H1 (cell line): ENCODE measurements around the gene TNXB. TPM values are rescaled to one million over a fixed set of nuclear protein-coding genes. Genes with fewer than 3 reads are reported as not detected.
A peak's percentile ranks its signal among the peaks of the same experiment; 100 is the strongest.

Experiments used
- CTCF ChIA-PET: fragments of 300-600 bp; sonication (Branson Sonifier 250); formaldehyde crosslinking; loops from one replicate; lab custom pipeline; 2021; ENCODE audit not compliant: partially characterized antibody; lab: Charles Lee
- POLR2A ChIA-PET: fragments of 300-600 bp; sonication (Branson Sonifier 250); formaldehyde crosslinking; loops from one replicate; lab custom pipeline; 2021; ENCODE audit warnings: inconsistent platforms; ENCODE audit not compliant: partially characterized antibody; lab: Charles Lee
- DNase-seq, 2 experiments: peaks; one replicate each; pipeline versions ENCODE4 v3.0.0 to v3.0.0-alpha.2; 2010 to 2022; ENCODE audit warnings: low spot score in 2 of 2, low read depth in 1 of 2, mixed read lengths in 1 of 2
- FAIRE-seq: peaks from 2 replicates; lab custom pipeline; 2011; peaks lifted over from hg19 to GRCh38; lab: Jason Lieb, UNC
- H2AFZ ChIP-seq: 2 replicates; pipeline ENCODE4 v1.8.1; 2012; ENCODE audit warnings: low read length, inconsistent platforms
- H2AK5ac ChIP-seq: 2 replicates; pipeline ENCODE4 v1.6.1; 2013; ENCODE audit warnings: low read depth, low read length
- H2BK120ac ChIP-seq: replicated peaks from 2 replicates; pipeline ENCODE3; 2013; ENCODE audit warnings: low read depth, low read length, inconsistent platforms
- H2BK12ac ChIP-seq: 2 replicates; pipeline ENCODE4 v1.6.1; 2013; ENCODE audit warnings: low read depth, low read length
- H2BK15ac ChIP-seq: 2 replicates; pipeline ENCODE4 v1.6.1; 2013; ENCODE audit warnings: low read length
- H2BK20ac ChIP-seq: 2 replicates; pipeline ENCODE4 v1.6.1; 2013; ENCODE audit warnings: low read length
- H2BK5ac ChIP-seq: 2 replicates; pipeline ENCODE4 v1.6.1; 2013; ENCODE audit warnings: low read depth, low read length
- H3K14ac ChIP-seq: 2 replicates; pipeline ENCODE4 v1.6.1; 2013; ENCODE audit warnings: inconsistent platforms; ENCODE audit not compliant: insufficient read length
- H3K18ac ChIP-seq: 2 replicates; pipeline ENCODE4 v1.6.1; 2013; ENCODE audit warnings: low read length; ENCODE audit errors: extremely low read depth
- H3K23ac ChIP-seq: 2 replicates; pipeline ENCODE4 v1.6.1; 2013; ENCODE audit warnings: inconsistent platforms; ENCODE audit not compliant: insufficient read length
- H3K23me2 ChIP-seq: 2 replicates; pipeline ENCODE4 v1.6.1; 2013; ENCODE audit warnings: low read depth, low read length
- H3K27ac ChIP-seq: 2 replicates; pipeline ENCODE4 v1.6.1; 2011; ENCODE audit warnings: low read depth, low read length, inconsistent platforms
- H3K27me3 ChIP-seq, 4 experiments: replicated peaks in 1 of 4; 1 replicate in 1 of 4; 2 replicates in 3 of 4; pipeline versions ENCODE4 v1.6.1 to v1.8.1; 2011 to 2013; ENCODE audit warnings: low read length in 3 of 4, mild to moderate bottlenecking in 3 of 4, inconsistent platforms in 2 of 4, mixed read lengths in 2 of 4, moderate library complexity in 1 of 4; ENCODE audit not compliant: control insufficient read depth in 3 of 4, insufficient read depth in 3 of 4; ENCODE audit errors: extremely low read depth in 1 of 4
- H3K36me3 ChIP-seq, 4 experiments: 2 replicates each; pipeline versions ENCODE4 v1.6.1 to v1.8.1; 2011 to 2013; ENCODE audit warnings: mild to moderate bottlenecking in 4 of 4, low read length in 3 of 4, moderate library complexity in 2 of 4, control low read depth in 1 of 4, inconsistent platforms in 1 of 4; ENCODE audit not compliant: insufficient read depth in 4 of 4, control insufficient read depth in 2 of 4
- H3K4ac ChIP-seq: replicated peaks from 2 replicates; pipeline ENCODE3; 2013; ENCODE audit warnings: low read length, low read depth, mixed read lengths, inconsistent platforms; ENCODE audit not compliant: insufficient read length
- H3K4me1 ChIP-seq, 4 experiments: replicated peaks in 1 of 4; 1 replicate in 1 of 4; 2 replicates in 3 of 4; pipeline versions ENCODE4 v1.6.1 to v1.8.1; 2011 to 2013; ENCODE audit warnings: low read length in 3 of 4, inconsistent platforms in 2 of 4, mixed read lengths in 1 of 4; ENCODE audit not compliant: insufficient read depth in 4 of 4, control insufficient read depth in 3 of 4
- H3K4me2 ChIP-seq, 2 experiments: 2 replicates each; pipeline versions ENCODE4 v1.6.1 to v1.8.1; 2011 to 2013; ENCODE audit warnings: low read depth in 2 of 2, low read length in 2 of 2, control low read depth in 1 of 2, inconsistent platforms in 1 of 2, mild to moderate bottlenecking in 1 of 2; ENCODE audit not compliant: insufficient read depth in 1 of 2
- H3K4me3 ChIP-seq, 4 experiments: fragments of 200-600, 300-600 bp in 1 of 4; sonication (generic), shearing (Covaris generic), sonication (Bioruptor Twin) in 1 of 4; 2 replicates each; pipeline versions ENCODE4 v1.5.1 to v1.8.1; 2011 to 2016; ENCODE audit warnings: low read length in 4 of 4, low read depth in 3 of 4, control low read depth in 2 of 4, inconsistent platforms in 2 of 4, mild to moderate bottlenecking in 2 of 4, mixed read lengths in 1 of 4, moderate library complexity in 1 of 4; ENCODE audit not compliant: insufficient read depth in 2 of 4; ENCODE audit errors: extremely low read depth in 1 of 4
- H3K56ac ChIP-seq: replicated peaks from 2 replicates; pipeline ENCODE3; 2013; ENCODE audit warnings: low read depth, mild to moderate bottlenecking, mixed read lengths, low read length, inconsistent platforms; ENCODE audit not compliant: insufficient read length
- H3K79me1 ChIP-seq: 2 replicates; pipeline ENCODE4 v1.6.1; 2013; ENCODE audit warnings: low read depth, low read length, control low read depth
- H3K79me2 ChIP-seq, 2 experiments: 2 replicates each; pipeline versions ENCODE4 v1.6.1 to v1.8.1; 2012 to 2013; ENCODE audit warnings: low read length in 2 of 2, mild to moderate bottlenecking in 2 of 2, inconsistent platforms in 1 of 2; ENCODE audit not compliant: insufficient read depth in 2 of 2, control insufficient read depth in 1 of 2
- H3K9ac ChIP-seq, 4 experiments: replicated peaks in 1 of 4; 1 replicate in 1 of 4; 2 replicates in 3 of 4; pipeline versions ENCODE4 v1.6.1 to v1.8.1; 2011 to 2013; ENCODE audit warnings: low read depth in 3 of 4, low read length in 3 of 4, control low read depth in 2 of 4, mild to moderate bottlenecking in 2 of 4, moderate library complexity in 2 of 4, inconsistent platforms in 1 of 4; ENCODE audit errors: extremely low read depth in 1 of 4
- H3K9me3 ChIP-seq, 2 experiments: 2 replicates each; pipeline versions ENCODE4 v1.6.1 to v1.8.1; 2012 to 2013; ENCODE audit warnings: mild to moderate bottlenecking in 2 of 2, moderate library complexity in 2 of 2, control low read depth in 1 of 2, inconsistent platforms in 1 of 2, low read depth in 1 of 2, low read length in 1 of 2, mixed read lengths in 1 of 2; ENCODE audit not compliant: insufficient read depth in 2 of 2
- H4K20me1 ChIP-seq, 2 experiments: replicated peaks in 1 of 2; 2 replicates each; pipeline versions ENCODE3 to v1.8.1; 2011 to 2013; ENCODE audit warnings: inconsistent platforms in 2 of 2, low read length in 2 of 2, mild to moderate bottlenecking in 1 of 2; ENCODE audit not compliant: insufficient read depth in 2 of 2, control insufficient read depth in 1 of 2
- H4K5ac ChIP-seq: 2 replicates; pipeline ENCODE4 v1.6.1; 2013; ENCODE audit warnings: low read length, low read depth, mixed read lengths, inconsistent platforms; ENCODE audit not compliant: insufficient read length
- H4K8ac ChIP-seq: 2 replicates; pipeline ENCODE4 v1.8.0; 2013; ENCODE audit warnings: mild to moderate bottlenecking, moderate library complexity, low read length, inconsistent platforms; ENCODE audit not compliant: insufficient read depth; ENCODE audit errors: extremely low read depth
- H4K91ac ChIP-seq: replicated peaks from 2 replicates; pipeline ENCODE3; 2013; ENCODE audit warnings: low read length, mixed read lengths, inconsistent platforms; ENCODE audit not compliant: insufficient read length
- SIN3A ChIP-seq, 2 experiments: IDR thresholded peaks in 1 of 2; conservative IDR thresholded peaks in 1 of 2; 2 replicates each; pipeline ENCODE4 v1.6.1; 2011 to 2012; ENCODE audit warnings: low read length in 2 of 2, improper control_type of control experiment in 1 of 2, low read depth in 1 of 2, mild to moderate bottlenecking in 1 of 2
- USF2 ChIP-seq: IDR thresholded peaks from 2 replicates; pipeline ENCODE4 v1.6.1; 2011; ENCODE audit warnings: low read length, improper control_type of control experiment
- WGBS, 2 experiments: shearing (Covaris generic) in 1 of 2; methylation state at CpG; one replicate each; pipeline versions ENCODE4 v1.1.6 to v1.1.7; 2013 to 2015; ENCODE audit warnings: low lambda C conversion rate in 2 of 2, mixed read lengths in 2 of 2, inconsistent platforms in 1 of 2, low coverage in 1 of 2, missing lambda C conversion rate in 1 of 2; ENCODE audit not compliant: insufficient replicate concordance in 2 of 2, insufficient coverage in 1 of 2, insufficient read length in 1 of 2; ENCODE audit errors: extremely low coverage in 1 of 2, missing lambda C conversion rate in 1 of 2; 5-methylcytosine and 5-hydroxymethylcytosine counted together
- polyA plus RNA-seq, 7 experiments: library from polyadenylated mRNA; depleted of rRNA in 3 of 7; stranded (reverse) in 5 of 7; unstranded in 2 of 7; fragments of >200 nt in 5 of 7; fragments of 200-250 nt in 2 of 7; gene quantifications; 1 replicate in 5 of 7; 2 replicates in 1 of 7; 4 replicates in 1 of 7; pipeline versions ENCODE4 v1.2.1 to v1.2.3, GENCODE V29; 2011 to 2013; ENCODE audit warnings: missing spikeins in 2 of 7, mixed read lengths in 2 of 7
- total RNA-seq: library from RNA; stranded (reverse); fragmentation: NEBNext Ultra II Directional; extraction: Animal tissue kit (Norgen Biotek cat#: 25700); gene quantifications from 2 replicates; pipeline ENCODE4 v1.2.1, GENCODE V29; 2021

TNXB gene
- total and polyA plus RNA-seq, 2 of the 8 experiments (the other 6 are each of a cell fraction or from before 2014, with no cell fraction given), result 3.1 to 4.8 TPM

- Histone ChIP-seq H3K36me3 (no peaks in the 10 kb centered on the region), H3K56ac (no peak overlapping the region), H4K5ac (no peak overlapping the region), H3K79me2 (no peaks in the 10 kb centered on the region), H2AFZ (no peak overlapping the region), H3K23ac (no peak overlapping the region), H2BK12ac (no peak overlapping the region), H3K4me2 (no peak overlapping the region), H3K4ac (no peak overlapping the region), H3K18ac (no peak overlapping the region), H3K79me1 (no peaks in the 10 kb centered on the region), H2BK120ac (no peak overlapping the region), H4K8ac (no peak overlapping the region), H2BK5ac (no peak overlapping the region), H3K14ac (no peak overlapping the region), H2AK5ac (no peak overlapping the region), H2BK15ac (no peak overlapping the region), H3K4me3 (no peak overlapping the region), H3K9me3 (no peaks in the 10 kb centered on the region), H2BK20ac (no peak overlapping the region), H3K27me3 (peaks cover 0 to 11% (median 4%) of the 10 kb centered on the region in 4 experiments; a peak in 5 of 7 replicates), H3K9ac (no peak overlapping the region), H4K91ac (no peak overlapping the region), H3K23me2 (0 out of 2 replicates have a peak, but pooled peaks cover 2% of the 10 kb centered on the region), H3K27ac (no peak overlapping the region), H3K4me1 (peaks cover 2 to 13% (median 7%) of the 10 kb centered on the region in 4 experiments), H4K20me1 (peaks cover 2 to 3% of the 10 kb centered on the region in 2 experiments)
- ChIA-PET CTCF (interaction anchor here (2.6 to 6.0 kb wide), 2 partner anchors 9 to 13 kb away, joined by 11 to 49 read pairs; no protein-coding TSS in a partner anchor), POLR2A (no interaction called here)
- 79% methylated on average over 4 of the region's 4 CpGs; no CpG with 5 or more reads in 1 of the 2 experiments for WGBS, 2 experiments
- TF ChIP-seq SIN3A (conservative IDR thresholded peaks at IDR 0.05 in 1 of 2, IDR thresholded peaks at IDR 0.05 in 1 of 2; ENCODE audit: low read depth in 1 of 2, low read length in 2 of 2) (peak; percentile 92 to 94), USF2 (no peak)
- DNase-seq, result no peak
- no peak for FAIRE-seq
These were observed 3.7 kb downstream of the TNXB start for GRCh38 chr6:32105433-32105832.
